SH-SY5Y (cell line): ENCODE results near the gene GPBP1.

Experiments
- GATA2 ChIP-seq: IDR thresholded peaks from 2 replicates; pipeline ENCODE4 v1.6.1; 2011; ENCODE audit warnings: mild to moderate bottlenecking, low read depth, low read length
- GATA3 ChIP-seq: IDR thresholded peaks from 2 replicates; pipeline ENCODE4 v1.6.1; 2011; ENCODE audit warnings: low read depth, mild to moderate bottlenecking, low read length, moderate library complexity

GRCh38 chr5:57262541-57262940, 88.7 kb downstream of the GPBP1 start:
- TF ChIP-seq GATA2 (no peak), GATA3 (no peak)
